Measurements from ENCODE around the gene FAM227B. TPM values are rescaled to one million over a fixed set of nuclear protein-coding genes. Genes with fewer than 3 reads are reported as not detected.
"Not testable (repeated sequence)": the region's sequence is repeated elsewhere in the genome, so short reads cannot be mapped to it uniquely, and the experiment has no call there.

The FAM227B gene
- total RNA-seq, 1 donor from 2014 or later: 5.1 TPM

DNA sequence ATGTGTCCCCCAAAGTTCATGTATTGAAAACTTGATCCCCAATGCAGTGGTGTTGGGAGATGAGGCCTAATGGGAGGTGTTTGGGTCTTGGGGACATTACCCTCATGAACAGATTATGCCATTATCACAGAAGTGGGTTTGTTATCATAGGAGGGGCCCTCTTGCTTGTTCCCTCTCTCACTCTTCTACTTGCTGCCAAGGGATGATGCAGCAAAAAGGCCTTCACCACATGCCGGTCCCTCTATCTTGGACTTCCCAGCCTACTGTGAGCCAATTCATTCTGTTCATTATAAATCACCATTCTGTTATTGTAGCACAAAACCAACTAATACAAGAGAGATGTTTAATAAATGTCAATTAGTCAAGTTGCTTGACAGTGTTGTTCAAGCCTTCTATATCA is 47.2 kb downstream of the FAM227B start:
- H3K9me3 ChIP-seq: no peaks in the 10 kb centered on the region
- intact Hi-C loops (cut with DNase I): no loop called here
- H3K27ac ChIP-seq: no peak overlapping the region
- H3K27me3 ChIP-seq (ENCODE audit: low read depth): no peaks in the 10 kb centered on the region
- DNase-seq (no peak), ATAC-seq (no peak)
- no peaks in the 10 kb centered on the region for H3K4me1 ChIP-seq
- no peak overlapping the region for H3K4me3 ChIP-seq
- no peaks in the 10 kb centered on the region for H3K36me3 ChIP-seq
- TF ChIP-seq, protein P1, sequence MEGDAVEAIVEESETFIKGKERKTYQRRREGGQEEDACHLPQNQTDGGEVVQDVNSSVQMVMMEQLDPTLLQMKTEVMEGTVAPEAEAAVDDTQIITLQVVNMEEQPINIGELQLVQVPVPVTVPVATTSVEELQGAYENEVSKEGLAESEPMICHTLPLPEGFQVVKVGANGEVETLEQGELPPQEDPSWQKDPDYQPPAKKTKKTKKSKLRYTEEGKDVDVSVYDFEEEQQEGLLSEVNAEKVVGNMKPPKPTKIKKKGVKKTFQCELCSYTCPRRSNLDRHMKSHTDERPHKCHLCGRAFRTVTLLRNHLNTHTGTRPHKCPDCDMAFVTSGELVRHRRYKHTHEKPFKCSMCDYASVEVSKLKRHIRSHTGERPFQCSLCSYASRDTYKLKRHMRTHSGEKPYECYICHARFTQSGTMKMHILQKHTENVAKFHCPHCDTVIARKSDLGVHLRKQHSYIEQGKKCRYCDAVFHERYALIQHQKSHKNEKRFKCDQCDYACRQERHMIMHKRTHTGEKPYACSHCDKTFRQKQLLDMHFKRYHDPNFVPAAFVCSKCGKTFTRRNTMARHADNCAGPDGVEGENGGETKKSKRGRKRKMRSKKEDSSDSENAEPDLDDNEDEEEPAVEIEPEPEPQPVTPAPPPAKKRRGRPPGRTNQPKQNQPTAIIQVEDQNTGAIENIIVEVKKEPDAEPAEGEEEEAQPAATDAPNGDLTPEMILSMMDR (IDR thresholded peaks at IDR 0.05): no peak

DNA sequence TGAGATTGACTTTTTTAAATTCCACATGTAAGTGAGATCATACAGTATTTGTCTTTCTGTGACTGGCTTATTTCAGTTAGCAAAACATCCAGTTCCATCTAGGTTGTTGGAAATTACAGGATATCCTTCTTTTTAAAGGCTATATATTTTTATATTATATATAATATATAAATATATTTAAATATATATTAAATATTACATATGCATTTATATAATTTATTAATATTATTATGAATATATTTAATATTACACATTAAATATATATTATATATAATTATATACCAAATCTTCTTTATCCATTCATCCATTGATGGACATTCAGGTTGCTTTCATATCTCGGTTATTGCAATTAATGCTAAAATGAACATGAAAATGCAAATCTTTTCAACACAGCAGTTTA is 49.9 kb downstream of the FAM227B start:
- no peaks in the 10 kb centered on the region for H3K4me1 ChIP-seq
- H3K27me3 ChIP-seq (ENCODE audit: low read depth): no peaks in the 10 kb centered on the region
- no peak for ATAC-seq
- TF ChIP-seq, protein P1 (IDR thresholded peaks at IDR 0.05): no peak
- no peak overlapping the region for H3K4me3 ChIP-seq
- H3K36me3 ChIP-seq: no peaks in the 10 kb centered on the region
- intact Hi-C loops (cut with DNase I): no loop called here
- no peak overlapping the region for H3K27ac ChIP-seq
- no peak for DNase-seq
- no peaks in the 10 kb centered on the region for H3K9me3 ChIP-seq

DNA sequence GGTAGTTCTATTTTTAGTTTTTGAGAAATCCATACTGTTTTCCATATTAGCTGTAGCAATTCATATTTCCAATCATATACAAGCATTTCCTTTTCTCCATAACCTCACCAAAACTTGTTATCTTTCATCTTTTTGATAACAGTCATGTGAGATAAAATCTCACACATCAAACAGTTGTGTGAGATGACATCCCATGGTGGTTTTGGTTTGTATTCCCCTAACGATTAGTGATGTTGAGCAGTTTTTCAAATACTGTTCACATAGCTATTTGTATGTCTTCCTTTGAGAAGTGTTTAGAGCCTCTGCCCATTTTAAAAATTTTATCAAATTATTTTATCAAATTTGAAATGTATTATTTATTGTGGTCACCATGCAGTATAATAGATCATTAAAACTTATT is 50.4 kb downstream of the FAM227B start:
- TF ChIP-seq, protein P1 (IDR thresholded peaks at IDR 0.05): no peak
- ATAC-seq: no peak
- H3K27ac ChIP-seq: no peak overlapping the region
- H3K27me3 ChIP-seq (ENCODE audit: low read depth): no peaks in the 10 kb centered on the region
- no peaks in the 10 kb centered on the region for H3K4me1 ChIP-seq
- no peaks in the 10 kb centered on the region for H3K9me3 ChIP-seq
- intact Hi-C loops (cut with DNase I): no loop called here
- H3K36me3 ChIP-seq: no peaks in the 10 kb centered on the region
- H3K4me3 ChIP-seq: no peak overlapping the region
- DNase-seq: no peak

DNA sequence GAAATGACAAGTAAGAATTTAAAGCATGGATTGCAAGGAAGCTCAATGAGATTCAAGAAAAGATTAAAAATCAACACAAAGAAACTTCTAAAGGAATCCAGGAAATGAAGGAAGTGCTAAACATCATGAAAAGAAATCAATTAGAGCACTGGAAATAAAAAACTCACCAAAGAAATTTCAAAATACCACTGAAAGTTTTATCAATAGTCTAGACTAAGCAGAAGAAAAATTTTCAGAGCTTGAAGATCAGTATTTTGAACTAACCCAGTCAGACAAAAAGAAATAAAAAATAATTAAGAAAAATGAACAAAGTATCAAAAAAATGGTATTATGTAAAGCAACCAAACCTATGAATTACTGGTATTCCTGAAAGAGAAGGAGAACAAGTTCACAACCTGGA is 60.6 kb downstream of the FAM227B start:
- Histone ChIP-seq H3K9me3 (peaks cover 28% of the 10 kb centered on the region), H3K36me3 (no peaks in the 10 kb centered on the region), H3K27me3 (ENCODE audit: low read depth) (no peaks in the 10 kb centered on the region), H3K4me1 (no peaks in the 10 kb centered on the region), H3K4me3 (no peak overlapping the region), H3K27ac (no peak overlapping the region)
- ATAC-seq: no peak
- intact Hi-C loops (cut with DNase I): no loop called here
- TF ChIP-seq, protein P1 (IDR thresholded peaks at IDR 0.05): no peak
- DNase-seq: no peak

DNA sequence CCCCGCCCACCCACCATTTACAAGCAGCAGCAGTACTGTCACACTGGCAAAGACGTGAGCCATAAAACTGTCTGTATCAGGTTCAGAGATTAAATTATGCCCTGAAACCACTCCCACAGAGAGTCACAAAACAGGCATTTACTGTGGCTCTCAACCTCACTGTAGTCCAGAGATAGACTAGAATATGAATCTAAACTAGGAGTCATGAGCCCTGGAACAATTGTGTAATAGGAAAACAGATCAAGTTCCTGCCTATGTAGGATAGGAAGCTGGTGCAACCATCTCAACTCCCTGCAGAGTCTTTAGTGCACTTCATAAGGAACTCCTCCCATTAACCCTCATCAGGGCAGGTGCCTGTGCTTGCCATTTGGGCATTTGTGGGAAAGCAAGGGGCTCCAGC is 61.7 kb downstream of the FAM227B start:
- no peak overlapping the region for H3K4me3 ChIP-seq
- H3K4me1 ChIP-seq: no peaks in the 10 kb centered on the region
- H3K36me3 ChIP-seq: no peaks in the 10 kb centered on the region
- no peaks in the 10 kb centered on the region for H3K27me3 ChIP-seq (ENCODE audit: low read depth)
- DNase-seq (no peak), ATAC-seq (no peak)
- H3K27ac ChIP-seq: no peak overlapping the region
- peaks cover 31% of the 10 kb centered on the region for H3K9me3 ChIP-seq
- intact Hi-C loops (cut with DNase I): no loop called here
- TF ChIP-seq, protein P1 (IDR thresholded peaks at IDR 0.05): no peak

DNA sequence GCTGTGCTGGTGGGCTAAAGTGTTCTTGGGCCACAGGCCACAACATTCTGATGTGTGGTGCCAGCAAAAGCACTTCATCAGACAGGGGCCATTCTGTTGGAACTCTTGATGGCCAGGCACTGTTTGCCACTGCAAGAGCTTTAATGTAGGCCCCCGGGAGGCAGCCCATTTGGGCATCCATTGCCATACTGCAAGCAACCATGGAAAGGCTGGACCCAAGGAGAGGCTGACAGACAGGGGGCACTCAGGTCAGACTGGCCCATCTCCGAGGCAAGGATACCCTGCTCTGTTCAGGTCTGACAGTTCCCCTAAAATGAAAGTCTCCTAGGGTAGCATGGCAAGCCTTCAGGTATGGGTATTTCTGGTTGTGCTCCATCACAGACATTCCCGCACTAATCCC is 64.2 kb downstream of the FAM227B start:
- ATAC-seq: no peak
- intact Hi-C loops (cut with DNase I): no loop called here
- Histone ChIP-seq H3K4me3 (no peak overlapping the region), H3K9me3 (peaks cover 16% of the 10 kb centered on the region), H3K36me3 (no peaks in the 10 kb centered on the region), H3K27ac (no peak overlapping the region), H3K27me3 (ENCODE audit: low read depth) (no peaks in the 10 kb centered on the region), H3K4me1 (no peaks in the 10 kb centered on the region)
- DNase-seq: no peak
- TF ChIP-seq, protein P1 (IDR thresholded peaks at IDR 0.05): no peak

DNA sequence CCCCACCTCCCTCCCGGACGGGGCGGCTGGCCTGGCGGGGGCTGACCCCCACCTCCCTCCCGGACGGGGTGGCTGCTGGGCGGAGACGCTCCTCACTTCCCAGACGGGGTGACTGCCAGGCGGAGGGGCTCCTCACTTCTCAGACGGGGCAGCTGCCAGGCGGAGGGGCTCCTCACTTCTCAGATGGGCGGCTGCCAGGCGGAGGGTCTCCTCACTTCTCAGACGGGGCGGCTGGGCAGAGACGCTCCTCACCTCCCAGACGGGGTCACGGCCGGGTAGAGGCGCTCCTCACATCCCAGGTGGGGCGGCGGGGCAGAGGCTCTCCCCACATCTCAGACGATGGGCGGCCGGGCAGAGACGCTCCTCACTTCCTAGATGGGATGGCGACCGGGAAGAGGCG is 70.3 kb downstream of the FAM227B start:
- H3K27ac ChIP-seq; H3K4me3 ChIP-seq; DNase-seq; ATAC-seq; H3K27me3 ChIP-seq (ENCODE audit: low read depth); H3K36me3 ChIP-seq; H3K4me1 ChIP-seq; intact Hi-C loops (cut with DNase I); H3K9me3 ChIP-seq: not testable (repeated sequence)
